Measurements from ENCODE around the gene LMX1B.

The LMX1B gene

GRCh38 chr9:126641118-126641851 is 27.6 kb downstream of the LMX1B start:
- ChIA-PET POLR2A (no interaction called here), CTCF (interaction anchor here (1.1 kb wide), 1 partner anchor 50 kb away, joined by 3 read pairs; no protein-coding TSS in a partner anchor)
- no peak overlapping the region for H3K4me3 ChIP-seq (ENCODE audit: low read depth, low read length)
- no peak for DNase-seq (ENCODE audit: low read depth, low spot score)
- TF ChIP-seq CTCF (IDR thresholded peaks at IDR 0.05; ENCODE audit: insufficient read depth, low read length, missing control alignments), result no peak

- no peak for TF ChIP-seq CTCF (IDR thresholded peaks at IDR 0.05; ENCODE audit: insufficient read depth, low read length, missing control alignments)
- DNase-seq (ENCODE audit: low read depth, low spot score), result no peak
- ChIA-PET POLR2A (no interaction called here), CTCF (interaction anchor here (1.1 kb wide), 1 partner anchor 49 kb away, joined by 3 read pairs; no protein-coding TSS in a partner anchor)
- no peak overlapping the region for H3K4me3 ChIP-seq (ENCODE audit: low read depth, low read length)
Observed at GRCh38 chr9:126642010-126642744, 28.4 kb downstream of the LMX1B start.

GRCh38 chr9:126642839-126643238 is 29.1 kb downstream of the LMX1B start:
- ChIA-PET POLR2A (no interaction called here), CTCF (no interaction called here)
- DNase-seq (ENCODE audit: low read depth, low spot score), result no peak
- no peak for TF ChIP-seq CTCF (IDR thresholded peaks at IDR 0.05; ENCODE audit: insufficient read depth, low read length, missing control alignments)
- no peak overlapping the region for H3K4me3 ChIP-seq (ENCODE audit: low read depth, low read length)

GRCh38 chr9:126643945-126644527 is 30.3 kb downstream of the LMX1B start:
- no peak for TF ChIP-seq CTCF (IDR thresholded peaks at IDR 0.05; ENCODE audit: insufficient read depth, low read length, missing control alignments)
- POLR2A ChIA-PET, result no interaction called here

GRCh38 chr9:126646162-126646561 is 32.4 kb downstream of the LMX1B start:
- POLR2A ChIA-PET, result no interaction called here
- no peak overlapping the region for H3K4me3 ChIP-seq (ENCODE audit: low read depth, low read length)
- no peak for DNase-seq (ENCODE audit: low read depth, low spot score)
- CTCF ChIA-PET, result no interaction called here
- no peak for TF ChIP-seq CTCF (IDR thresholded peaks at IDR 0.05; ENCODE audit: insufficient read depth, low read length, missing control alignments)

More at GRCh38 chr9:126643945-126644527, 30.3 kb downstream of the LMX1B start:
- CTCF ChIA-PET, result interaction anchor here (1.1 kb wide), 1 partner anchor 11 kb away, joined by 3 read pairs; no protein-coding TSS in a partner anchor
- H3K4me3 ChIP-seq (ENCODE audit: low read depth, low read length), result no peak overlapping the region
- no peak for DNase-seq (ENCODE audit: low read depth, low spot score)

Data from AG04449 (cell line).